ENCODE results near the gene ABR.
"Not testable (repeated sequence)": the region's sequence is repeated elsewhere in the genome, so short reads cannot be mapped to it uniquely, and the experiment has no call there.

Gene ABR

GRCh38 chr17:1047879-1048470 is 131.8 kb downstream of the ABR start:
- DNase-seq (ENCODE audit: low read depth in 2 of 2) = no peak

GRCh38 chr17:1047177-1047878 is 132.5 kb downstream of the ABR start:
- no peak for DNase-seq (ENCODE audit: low read depth in 2 of 2)

GRCh38 chr17:1045456-1045855 is 134.3 kb downstream of the ABR start:
- DNase-seq (ENCODE audit: low read depth in 2 of 2) = no peak

GRCh38 chr17:1044387-1045009 is 135.3 kb downstream of the ABR start:
- DNase-seq (ENCODE audit: low read depth in 2 of 2) = not testable (repeated sequence)

GRCh38 chr17:1043601-1044251 is 136.1 kb downstream of the ABR start:
- DNase-seq (ENCODE audit: low read depth in 2 of 2) = no peak

GRCh38 chr17:1042486-1042885 is 137.3 kb downstream of the ABR start:
- DNase-seq (ENCODE audit: low read depth in 2 of 2) = no peak

DNA sequence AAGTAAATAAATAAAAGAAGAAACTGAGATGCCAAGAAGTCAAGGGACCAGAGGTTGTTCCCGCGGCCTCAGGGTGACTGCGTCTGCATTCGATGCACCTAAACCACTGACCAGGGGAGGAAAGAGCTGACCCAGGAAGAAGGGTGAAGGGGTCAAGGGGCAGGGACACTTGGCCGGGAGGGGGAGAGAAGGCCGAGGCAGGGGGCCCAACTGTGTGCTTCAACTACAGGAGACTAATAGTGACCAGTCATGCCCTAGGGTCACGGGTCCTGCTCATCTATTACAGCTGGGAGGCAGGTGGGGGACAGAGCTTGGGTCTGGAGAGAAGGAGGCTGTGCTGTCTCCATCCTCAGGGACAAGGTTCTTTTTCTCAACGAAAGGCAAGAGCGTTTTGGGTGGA is 138.0 kb downstream of the ABR start:
- DNase-seq (ENCODE audit: low read depth in 2 of 2) = no peak

DNA sequence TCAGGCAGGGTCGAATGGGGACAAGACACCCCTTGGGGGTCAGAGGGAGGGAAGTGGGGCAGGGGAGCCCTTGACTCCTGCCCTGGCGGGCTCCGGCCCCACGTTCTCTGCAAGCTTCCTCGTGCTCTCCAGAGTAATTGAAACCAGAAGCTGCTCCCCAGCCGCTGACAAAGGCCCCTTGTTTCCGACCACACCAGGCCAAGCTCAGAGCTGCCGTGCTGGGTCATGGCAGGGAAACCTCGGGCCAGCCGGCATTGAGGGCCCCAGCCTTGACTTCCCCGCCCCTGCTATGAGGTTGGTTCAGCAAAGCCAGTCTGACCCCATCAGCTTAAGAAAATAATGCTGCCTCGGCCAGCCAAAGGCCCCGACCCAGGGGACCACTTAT is 139.6 kb downstream of the ABR start:
- no peak for DNase-seq (ENCODE audit: low read depth in 2 of 2)

GRCh38 chr17:1039511-1040215 is 140.1 kb downstream of the ABR start:
- no peak for DNase-seq (ENCODE audit: low read depth in 2 of 2)

GRCh38 chr17:1039123-1039507 is 140.7 kb downstream of the ABR start:
- DNase-seq (ENCODE audit: low read depth in 2 of 2) = no peak

DNA sequence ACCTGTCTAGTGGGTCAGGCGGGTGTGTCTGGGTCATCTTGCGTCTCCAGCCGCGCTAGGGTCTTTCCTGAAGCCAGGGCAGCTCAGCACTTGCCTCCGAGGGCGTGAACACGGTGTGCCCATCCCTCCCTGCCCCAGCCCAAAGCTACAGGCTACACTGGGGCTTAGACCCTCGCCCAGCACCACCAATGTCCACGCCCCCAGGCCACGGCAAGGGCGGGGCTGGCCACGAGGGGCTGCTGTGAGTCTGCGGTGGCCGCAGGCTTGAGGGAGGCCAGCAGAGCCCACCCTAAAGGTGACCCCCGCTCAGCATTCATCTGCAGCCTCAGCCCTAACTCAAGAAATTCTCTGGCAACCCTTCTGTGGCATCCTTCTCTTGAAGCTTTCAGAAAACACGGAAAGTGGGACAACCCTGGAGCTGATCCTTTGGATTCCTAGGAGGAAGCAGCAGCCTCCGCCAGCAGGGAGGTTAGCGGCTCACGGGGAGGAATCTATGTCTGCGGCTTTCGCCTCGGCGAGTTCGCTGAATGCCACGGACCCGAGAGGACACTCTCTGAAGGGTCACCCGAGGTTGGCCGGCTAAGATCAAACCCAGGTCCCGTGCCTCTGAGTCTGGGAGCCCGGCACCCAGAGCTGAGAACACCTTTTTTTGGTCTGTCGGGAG is 141.2 kb downstream of the ABR start:
- DNase-seq (ENCODE audit: low read depth in 2 of 2) = no peak

DNA sequence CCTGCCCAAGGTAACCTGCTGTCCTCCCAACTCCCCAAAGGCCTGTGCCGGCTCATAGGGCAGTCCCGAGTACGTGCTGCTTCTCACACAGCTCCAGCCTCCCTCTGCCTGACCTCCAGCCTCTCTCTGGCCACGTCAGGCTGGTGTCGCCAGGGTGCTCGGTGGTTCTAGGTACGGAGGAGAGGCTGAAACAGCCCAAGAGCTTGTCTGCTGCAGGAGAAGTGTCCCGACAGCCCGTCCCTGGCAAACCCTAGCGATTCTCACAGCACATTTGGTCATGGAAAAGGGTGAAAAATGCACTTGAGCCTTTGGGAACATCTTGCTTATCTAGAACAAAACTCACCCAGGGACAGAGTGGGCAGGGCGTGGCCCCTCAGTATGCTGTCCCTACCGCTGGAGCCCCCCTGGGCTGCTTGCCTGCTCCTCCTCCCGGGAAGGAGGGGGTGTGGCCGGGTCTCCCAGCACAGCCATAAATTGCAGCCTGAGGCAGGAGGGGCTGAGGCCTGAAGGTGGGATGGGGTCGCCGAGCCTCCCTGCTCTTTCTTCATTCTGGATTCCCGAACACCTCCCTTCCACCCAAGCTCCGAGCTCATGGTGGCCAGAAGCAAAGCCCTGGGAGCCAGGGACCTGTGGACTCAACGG is 142.4 kb downstream of the ABR start:
- no peak for DNase-seq (ENCODE audit: low read depth in 2 of 2)

- no peak for DNase-seq (ENCODE audit: low read depth in 2 of 2)
Measured at GRCh38 chr17:1036845-1037237, 142.9 kb downstream of the ABR start.

- no peak for DNase-seq (ENCODE audit: low read depth in 2 of 2)
Measured at GRCh38 chr17:1036171-1036844, 143.5 kb downstream of the ABR start.

- no peak for DNase-seq (ENCODE audit: low read depth in 2 of 2)
Measured at GRCh38 chr17:1035546-1036170, 144.1 kb downstream of the ABR start.

DNA sequence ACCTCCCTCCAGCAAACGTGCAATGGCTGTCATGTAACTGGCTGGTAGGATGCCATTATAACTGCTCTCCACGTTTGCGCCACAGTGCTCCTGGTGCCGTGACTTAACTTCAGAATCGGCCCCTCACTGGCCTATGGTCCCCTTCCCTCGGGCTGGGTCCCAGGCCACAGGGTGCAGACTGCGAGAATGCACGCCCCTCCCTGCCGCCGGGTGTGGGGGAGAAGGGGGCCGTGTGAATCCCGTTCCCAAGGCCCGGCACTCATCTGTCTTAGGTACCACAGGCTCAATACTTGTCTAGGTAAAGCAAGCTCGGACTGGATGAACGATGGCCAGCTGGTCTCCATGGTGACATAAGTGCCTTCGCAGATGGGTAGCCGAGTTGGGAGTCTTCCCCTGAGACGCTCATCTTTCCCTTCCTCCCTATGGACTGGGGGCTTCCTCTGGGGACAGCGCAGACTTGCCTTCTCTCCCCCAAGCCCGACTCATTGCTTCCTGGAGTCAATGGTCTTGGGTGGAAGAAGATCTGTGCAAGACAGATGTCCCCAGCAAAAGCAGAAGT is 145.1 kb downstream of the ABR start:
- no peak for DNase-seq (ENCODE audit: low read depth in 2 of 2)

- no peak for DNase-seq (ENCODE audit: low read depth in 2 of 2)
Measured at GRCh38 chr17:1033503-1033902, 146.3 kb downstream of the ABR start.

DNA sequence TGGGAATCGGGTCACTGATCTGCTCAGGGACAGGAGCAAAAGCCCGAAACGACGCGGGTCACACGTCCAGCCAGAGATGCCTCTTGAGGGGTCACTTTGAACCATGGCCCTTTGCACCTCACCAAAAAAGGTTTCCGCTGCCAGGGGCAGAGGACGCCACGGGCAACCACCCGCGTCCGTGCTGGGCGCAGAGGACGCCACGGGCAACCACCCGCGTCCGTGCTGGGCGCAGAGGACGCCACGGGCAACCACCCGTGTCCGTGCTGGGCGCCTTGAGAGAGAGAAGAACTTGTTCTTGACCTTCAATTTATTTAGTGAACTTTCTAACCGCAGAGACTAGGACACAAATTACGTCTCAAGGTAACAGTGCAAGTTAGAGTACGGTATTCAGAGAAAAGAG is 147.4 kb downstream of the ABR start:
- no peak for DNase-seq (ENCODE audit: low read depth in 2 of 2)

- no peak for DNase-seq (ENCODE audit: low read depth in 2 of 2)
Measured at GRCh38 chr17:1031711-1032110, 148.1 kb downstream of the ABR start.
